SU-DHL-6 (cell line): ENCODE measurements around the gene CFL1.

Experiments used
- EZH2phosphoT487 ChIP-seq: fragments of 200-600 bp; sonication (generic), shearing (Covaris generic); conservative IDR thresholded peaks from 2 replicates; pipeline ENCODE4 v1.6.1; 2018; ENCODE audit warnings: mild to moderate bottlenecking, antibody characterized with exemption, low read length, moderate library complexity, mixed read lengths
- TF ChIP-seq, protein P1 (sequence below): fragments of 200-600 bp; sonication (generic); IDR thresholded peaks from one replicate; pipeline ENCODE4 v1.5.1; 2017; ENCODE audit warnings: antibody characterized with exemption, mild to moderate bottlenecking, low read length, moderate library complexity; ENCODE audit not compliant: insufficient read depth, poor library complexity, severe bottlenecking

DNA sequence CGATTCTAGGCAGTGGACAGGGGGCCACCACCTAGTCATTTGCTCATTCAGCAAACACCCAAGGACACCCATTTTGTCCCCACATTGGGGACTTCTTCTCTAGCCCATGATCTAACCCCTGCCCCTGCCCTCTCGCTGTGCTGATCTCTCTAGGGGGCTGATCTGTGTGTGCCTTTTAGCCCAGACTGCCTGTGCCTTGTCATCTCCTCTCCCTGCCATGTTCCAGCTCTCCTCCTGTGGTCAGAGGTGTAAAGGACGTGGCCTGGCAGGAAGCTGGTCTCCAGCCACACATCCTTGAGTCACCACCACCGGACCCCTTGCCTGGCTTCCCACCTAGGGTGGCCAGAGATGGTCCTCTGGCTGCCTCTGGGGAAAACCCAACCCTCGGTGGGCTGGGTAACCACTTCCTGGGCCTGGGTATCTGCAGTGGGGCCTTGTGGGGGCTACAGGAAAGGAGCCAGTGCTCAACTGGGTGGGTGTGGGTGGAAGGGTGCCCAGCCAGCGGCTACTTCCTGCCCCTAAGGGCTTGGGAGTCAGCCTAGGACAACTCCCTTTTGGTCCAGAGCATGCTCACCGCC lies 23.0 kb upstream of the CFL1 start:
- TF ChIP-seq, protein P1, sequence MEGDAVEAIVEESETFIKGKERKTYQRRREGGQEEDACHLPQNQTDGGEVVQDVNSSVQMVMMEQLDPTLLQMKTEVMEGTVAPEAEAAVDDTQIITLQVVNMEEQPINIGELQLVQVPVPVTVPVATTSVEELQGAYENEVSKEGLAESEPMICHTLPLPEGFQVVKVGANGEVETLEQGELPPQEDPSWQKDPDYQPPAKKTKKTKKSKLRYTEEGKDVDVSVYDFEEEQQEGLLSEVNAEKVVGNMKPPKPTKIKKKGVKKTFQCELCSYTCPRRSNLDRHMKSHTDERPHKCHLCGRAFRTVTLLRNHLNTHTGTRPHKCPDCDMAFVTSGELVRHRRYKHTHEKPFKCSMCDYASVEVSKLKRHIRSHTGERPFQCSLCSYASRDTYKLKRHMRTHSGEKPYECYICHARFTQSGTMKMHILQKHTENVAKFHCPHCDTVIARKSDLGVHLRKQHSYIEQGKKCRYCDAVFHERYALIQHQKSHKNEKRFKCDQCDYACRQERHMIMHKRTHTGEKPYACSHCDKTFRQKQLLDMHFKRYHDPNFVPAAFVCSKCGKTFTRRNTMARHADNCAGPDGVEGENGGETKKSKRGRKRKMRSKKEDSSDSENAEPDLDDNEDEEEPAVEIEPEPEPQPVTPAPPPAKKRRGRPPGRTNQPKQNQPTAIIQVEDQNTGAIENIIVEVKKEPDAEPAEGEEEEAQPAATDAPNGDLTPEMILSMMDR: no peak
- no peak for TF ChIP-seq EZH2phosphoT487
